Brain microvascular endothelial cell (primary cell): Measurements from ENCODE around the gene ASAH2.

ENCODE experiments used
- DNase-seq: peaks from one replicate; pipeline ENCODE4 v3.0.0-alpha.2; 2020
- H3K27ac ChIP-seq: fragments of 250-450 bp; sonication (Bioruptor Pico); 2 replicates; pipeline ENCODE4 v1.5.1; 2020; ENCODE audit warnings: mild to moderate bottlenecking, moderate library complexity
- H3K27me3 ChIP-seq: fragments of 250-450 bp; sonication (Bioruptor Pico); replicated peaks from 2 replicates; pipeline ENCODE4 v1.5.1; 2020; ENCODE audit warnings: mild to moderate bottlenecking
- H3K36me3 ChIP-seq: fragments of 250-450 bp; sonication (Bioruptor Pico); replicated peaks from 2 replicates; pipeline ENCODE4 v1.5.1; 2020; ENCODE audit warnings: mild to moderate bottlenecking
- H3K4me3 ChIP-seq: 2 replicates; pipeline ENCODE4 v1.5.1; 2011; ENCODE audit warnings: low read depth, mild to moderate bottlenecking, control low read depth, low read length, moderate library complexity
- CTCF ChIP-seq: IDR thresholded peaks from 2 replicates; pipeline ENCODE4 v1.5.1; 2011; ENCODE audit warnings: low read depth, mild to moderate bottlenecking, moderate library complexity, low read length, control low read depth, inconsistent platforms; ENCODE audit errors: missing control alignments
- in situ Hi-C: cut with HindIII; loops from 2 replicates; pipeline ENCODE4 v1.10.0; 2017; ENCODE audit warnings: low sequenced_read_pairs, low pct_ligation_motif_present

ASAH2 gene

GRCh38 chr10:50281210-50281966 is 30.1 kb upstream of the ASAH2 start:
- Histone ChIP-seq H3K27me3 (peaks cover 6% of the 10 kb centered on the region), H3K36me3 (no peaks in the 10 kb centered on the region)

GRCh38 chr10:50280049-50280841 is 28.9 kb upstream of the ASAH2 start:
- in situ Hi-C loops = no loop called here
- DNase-seq = no peak
- H3K27me3 ChIP-seq = peaks cover 6% of the 10 kb centered on the region
- no peak overlapping the region for H3K27ac ChIP-seq
- no peak overlapping the region for H3K4me3 ChIP-seq
- TF ChIP-seq CTCF = no peak
- no peaks in the 10 kb centered on the region for H3K36me3 ChIP-seq

More at GRCh38 chr10:50281210-50281966, 30.1 kb upstream of the ASAH2 start:
- no peak overlapping the region for H3K27ac ChIP-seq
- no peak for DNase-seq
- in situ Hi-C loops = no loop called here
- TF ChIP-seq CTCF = no peak
- no peak overlapping the region for H3K4me3 ChIP-seq

- no peaks in the 10 kb centered on the region for H3K36me3 ChIP-seq
- in situ Hi-C loops = no loop called here
- peaks cover 6% of the 10 kb centered on the region for H3K27me3 ChIP-seq
- no peak for TF ChIP-seq CTCF
- H3K27ac ChIP-seq = no peak overlapping the region
- no peak overlapping the region for H3K4me3 ChIP-seq
- DNase-seq = no peak
Observed at GRCh38 chr10:50279489-50279888, 28.2 kb upstream of the ASAH2 start.

- TF ChIP-seq CTCF = peak; percentile 80
- DNase-seq = peak; percentile 37
- H3K36me3 ChIP-seq = no peaks in the 10 kb centered on the region
- in situ Hi-C loops = no loop called here
- no peak overlapping the region for H3K4me3 ChIP-seq
- H3K27ac ChIP-seq = no peak overlapping the region
- H3K27me3 ChIP-seq = peaks cover 4% of the 10 kb centered on the region
Observed at GRCh38 chr10:50275650-50276235, 24.4 kb upstream of the ASAH2 start.

- Histone ChIP-seq H3K4me3 (no peak overlapping the region), H3K27ac (no peak overlapping the region), H3K36me3 (no peaks in the 10 kb centered on the region), H3K27me3 (no peaks in the 10 kb centered on the region)
- DNase-seq = no peak
- no peak for TF ChIP-seq CTCF
- in situ Hi-C loops = no loop called here
Observed at GRCh38 chr10:50272531-50272930, 21.2 kb upstream of the ASAH2 start.
